ENCODE data around the gene KPNA6.
"Not testable (repeated sequence)": the region's sequence is repeated elsewhere in the genome, so short reads cannot be mapped to it uniquely, and the experiment has no call there.

The KPNA6 gene

DNA sequence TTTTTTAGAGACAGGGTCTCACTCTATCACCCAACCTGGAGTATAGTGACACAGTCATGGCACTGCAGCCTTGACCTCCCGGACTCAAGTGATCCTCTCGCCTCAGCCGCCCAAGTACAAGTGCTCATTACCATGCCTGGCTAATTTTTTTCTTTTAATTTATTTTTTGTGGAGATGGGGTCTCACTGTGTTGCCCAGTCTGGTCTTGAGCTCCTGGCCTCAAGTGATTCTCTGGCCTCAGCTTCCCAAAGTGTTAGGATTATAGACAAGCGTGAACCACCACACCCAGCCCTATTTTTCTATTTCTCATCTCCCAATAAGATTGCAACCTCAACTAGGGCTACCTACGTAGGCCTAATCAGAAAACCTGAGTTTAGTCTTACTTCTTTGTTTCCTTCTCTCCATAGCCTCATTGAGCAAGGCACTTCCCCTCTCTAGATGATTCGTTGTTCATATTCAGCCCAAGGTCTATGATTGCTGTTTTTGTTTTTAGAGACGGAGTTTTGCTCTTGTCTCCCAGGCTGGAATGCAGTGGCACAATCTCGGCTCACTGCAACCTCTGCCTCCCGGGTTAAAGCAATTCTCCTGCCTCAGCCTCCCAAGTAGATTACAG lies 1.1 kb upstream of the KPNA6 start:
- H3K4me1 ChIP-seq (ENCODE audit: control insufficient read depth, insufficient read depth, low read length) = peaks cover 3% of the 10 kb centered on the region
- H3K4me3 ChIP-seq (ENCODE audit: low read length) = no peak overlapping the region
- H3K27me3 ChIP-seq (ENCODE audit: control insufficient read depth, insufficient read depth, low read length) = no peaks in the 10 kb centered on the region
- no peak overlapping the region for H3K9ac ChIP-seq (ENCODE audit: low read length)
- H3K27ac ChIP-seq (ENCODE audit: low read depth, low read length) = no peak overlapping the region
- no peaks in the 10 kb centered on the region for H3K36me3 ChIP-seq (ENCODE audit: control insufficient read depth, insufficient read depth, low read length)

DNA sequence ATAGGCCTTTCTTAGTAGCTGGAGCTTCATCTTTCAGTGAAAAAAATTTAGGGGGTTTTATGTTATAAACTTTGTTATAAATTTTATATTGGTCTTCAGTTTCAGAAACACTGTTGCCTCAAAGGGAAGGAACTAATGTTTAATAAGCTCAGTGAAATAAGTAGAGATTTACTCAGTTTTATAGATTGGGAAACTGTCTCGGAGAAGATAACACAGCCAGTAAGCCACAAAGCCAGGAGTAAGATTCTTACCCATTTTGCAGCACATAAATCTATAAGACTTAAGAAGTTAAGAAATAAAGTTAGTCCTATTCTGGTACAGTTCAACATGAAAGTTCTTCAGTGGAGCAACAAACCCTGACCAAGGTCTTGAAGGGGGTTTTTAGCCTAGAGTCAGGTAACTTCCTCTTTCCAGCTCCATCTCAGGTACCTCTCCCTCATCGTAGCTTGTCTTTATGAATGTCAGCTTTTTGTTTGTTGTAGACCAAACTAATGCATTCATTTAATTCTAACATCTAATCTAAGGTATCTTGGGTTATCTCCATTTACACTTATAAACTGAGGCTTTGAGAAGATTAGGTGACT lies 3.3 kb downstream of the KPNA6 start:
- H3K9ac ChIP-seq (ENCODE audit: low read length) = no peak overlapping the region
- H3K27me3 ChIP-seq (ENCODE audit: control insufficient read depth, insufficient read depth, low read length) = no peaks in the 10 kb centered on the region
- H3K4me1 ChIP-seq (ENCODE audit: control insufficient read depth, insufficient read depth, low read length) = peaks cover 5% of the 10 kb centered on the region
- H3K36me3 ChIP-seq (ENCODE audit: control insufficient read depth, insufficient read depth, low read length) = no peaks in the 10 kb centered on the region
- no peak overlapping the region for H3K4me3 ChIP-seq (ENCODE audit: low read length)
- H3K27ac ChIP-seq (ENCODE audit: low read depth, low read length) = no peak overlapping the region

DNA sequence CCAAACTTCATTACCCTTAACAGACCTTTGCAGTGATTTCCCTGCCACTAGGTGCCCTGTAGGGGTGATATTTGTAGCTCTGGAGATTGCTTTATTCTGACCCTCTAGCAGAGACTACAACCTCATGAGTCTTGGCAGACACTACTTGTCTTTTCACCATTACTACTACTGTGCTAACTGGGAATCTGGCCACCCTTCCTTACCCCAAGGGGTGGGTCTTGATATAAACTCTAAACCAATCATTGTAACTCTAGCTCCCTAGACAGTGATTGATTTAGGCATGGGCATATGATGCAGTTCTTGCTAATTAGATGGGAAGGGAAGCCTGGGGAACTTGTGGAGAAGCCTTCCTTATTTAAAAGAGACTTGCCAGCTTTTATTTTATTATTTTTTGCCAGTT lies 3.9 kb downstream of the KPNA6 start:
- Histone ChIP-seq H3K9ac (ENCODE audit: low read length) (no peak overlapping the region), H3K4me3 (ENCODE audit: low read length) (no peak overlapping the region), H3K27me3 (ENCODE audit: control insufficient read depth, insufficient read depth, low read length) (no peaks in the 10 kb centered on the region), H3K4me1 (ENCODE audit: control insufficient read depth, insufficient read depth, low read length) (peaks cover 5% of the 10 kb centered on the region), H3K27ac (ENCODE audit: low read depth, low read length) (no peak overlapping the region), H3K36me3 (ENCODE audit: control insufficient read depth, insufficient read depth, low read length) (no peaks in the 10 kb centered on the region)

GRCh38 chr1:32112806-32113375 lies 5.0 kb downstream of the KPNA6 start:
- Histone ChIP-seq H3K4me3 (ENCODE audit: low read length) (no peak overlapping the region), H3K27ac (ENCODE audit: low read depth, low read length) (no peak overlapping the region), H3K36me3 (ENCODE audit: control insufficient read depth, insufficient read depth, low read length) (no peaks in the 10 kb centered on the region), H3K4me1 (ENCODE audit: control insufficient read depth, insufficient read depth, low read length) (peaks cover 5% of the 10 kb centered on the region), H3K27me3 (ENCODE audit: control insufficient read depth, insufficient read depth, low read length) (no peaks in the 10 kb centered on the region), H3K9ac (ENCODE audit: low read length) (no peak overlapping the region)

- not testable (repeated sequence) for H3K4me3 ChIP-seq (ENCODE audit: low read length); H3K9ac ChIP-seq (ENCODE audit: low read length); H3K36me3 ChIP-seq (ENCODE audit: control insufficient read depth, insufficient read depth, low read length); H3K4me1 ChIP-seq (ENCODE audit: control insufficient read depth, insufficient read depth, low read length); H3K27me3 ChIP-seq (ENCODE audit: control insufficient read depth, insufficient read depth, low read length); H3K27ac ChIP-seq (ENCODE audit: low read depth, low read length)
Observed at GRCh38 chr1:32113436-32113835, 5.6 kb downstream of the KPNA6 start.

DNA sequence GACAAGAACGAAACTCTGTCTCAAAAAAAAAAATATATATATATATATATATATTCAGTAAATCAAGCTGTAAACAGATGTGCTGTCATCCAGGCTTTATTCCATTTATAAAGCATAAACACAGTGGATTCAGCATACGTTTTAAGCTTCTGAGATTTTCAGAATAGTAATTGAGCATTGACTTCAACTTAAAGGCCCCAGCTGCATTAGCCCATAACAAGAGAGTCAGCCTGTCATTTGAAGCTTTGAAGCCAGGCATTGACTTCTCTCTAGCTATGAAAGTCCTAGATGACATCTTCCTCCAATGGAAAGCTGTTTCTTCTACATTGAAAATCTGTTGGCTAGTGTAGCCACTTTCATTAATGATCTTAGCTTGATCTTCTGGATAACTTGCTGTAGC lies 6.6 kb downstream of the KPNA6 start:
- H3K4me3 ChIP-seq (ENCODE audit: low read length) = no peak overlapping the region
- no peak overlapping the region for H3K9ac ChIP-seq (ENCODE audit: low read length)
- peaks cover 5% of the 10 kb centered on the region for H3K4me1 ChIP-seq (ENCODE audit: control insufficient read depth, insufficient read depth, low read length)
- no peak overlapping the region for H3K27ac ChIP-seq (ENCODE audit: low read depth, low read length)
- no peaks in the 10 kb centered on the region for H3K27me3 ChIP-seq (ENCODE audit: control insufficient read depth, insufficient read depth, low read length)
- H3K36me3 ChIP-seq (ENCODE audit: control insufficient read depth, insufficient read depth, low read length) = no peaks in the 10 kb centered on the region

- Histone ChIP-seq H3K4me1 (ENCODE audit: control insufficient read depth, insufficient read depth, low read length) (peaks cover 5% of the 10 kb centered on the region), H3K9ac (ENCODE audit: low read length) (no peak overlapping the region), H3K36me3 (ENCODE audit: control insufficient read depth, insufficient read depth, low read length) (no peaks in the 10 kb centered on the region), H3K4me3 (ENCODE audit: low read length) (no peak overlapping the region), H3K27ac (ENCODE audit: low read depth, low read length) (no peak overlapping the region), H3K27me3 (ENCODE audit: control insufficient read depth, insufficient read depth, low read length) (no peaks in the 10 kb centered on the region)
Observed at GRCh38 chr1:32115496-32115895, 7.6 kb downstream of the KPNA6 start.

- no peak overlapping the region for H3K4me3 ChIP-seq (ENCODE audit: low read length)
- no peak overlapping the region for H3K9ac ChIP-seq (ENCODE audit: low read length)
- no peaks in the 10 kb centered on the region for H3K36me3 ChIP-seq (ENCODE audit: control insufficient read depth, insufficient read depth, low read length)
- no peak overlapping the region for H3K27ac ChIP-seq (ENCODE audit: low read depth, low read length)
- H3K27me3 ChIP-seq (ENCODE audit: control insufficient read depth, insufficient read depth, low read length) = no peaks in the 10 kb centered on the region
- peaks cover 9% of the 10 kb centered on the region for H3K4me1 ChIP-seq (ENCODE audit: control insufficient read depth, insufficient read depth, low read length)
Observed at GRCh38 chr1:32116531-32116930, 8.7 kb downstream of the KPNA6 start.

DNA sequence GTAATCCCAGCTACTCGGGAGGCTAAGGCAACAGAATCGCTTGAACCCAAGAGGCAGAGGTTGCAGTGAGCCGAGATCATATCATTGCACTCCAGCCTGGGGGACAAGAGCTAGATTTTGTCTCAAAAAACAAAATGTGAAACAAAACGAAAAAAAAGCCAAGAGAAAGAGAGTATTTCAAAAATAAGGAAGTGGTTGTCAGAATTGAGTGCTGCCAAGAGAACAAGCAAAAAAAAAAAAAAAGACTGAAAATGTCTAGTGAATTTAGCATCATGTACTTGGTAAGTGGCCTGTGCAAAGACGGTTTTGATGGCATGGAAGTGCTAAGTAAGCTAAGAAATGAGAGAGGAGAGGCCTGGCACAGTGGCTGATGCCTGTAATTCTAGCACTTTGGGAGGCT lies 14.3 kb downstream of the KPNA6 start:
- Histone ChIP-seq H3K36me3 (ENCODE audit: control insufficient read depth, insufficient read depth, low read length) (no peaks in the 10 kb centered on the region), H3K4me3 (ENCODE audit: low read length) (no peak overlapping the region), H3K27ac (ENCODE audit: low read depth, low read length) (no peak overlapping the region), H3K9ac (ENCODE audit: low read length) (no peak overlapping the region), H3K4me1 (ENCODE audit: control insufficient read depth, insufficient read depth, low read length) (peaks cover 4% of the 10 kb centered on the region), H3K27me3 (ENCODE audit: control insufficient read depth, insufficient read depth, low read length) (no peaks in the 10 kb centered on the region)

DNA sequence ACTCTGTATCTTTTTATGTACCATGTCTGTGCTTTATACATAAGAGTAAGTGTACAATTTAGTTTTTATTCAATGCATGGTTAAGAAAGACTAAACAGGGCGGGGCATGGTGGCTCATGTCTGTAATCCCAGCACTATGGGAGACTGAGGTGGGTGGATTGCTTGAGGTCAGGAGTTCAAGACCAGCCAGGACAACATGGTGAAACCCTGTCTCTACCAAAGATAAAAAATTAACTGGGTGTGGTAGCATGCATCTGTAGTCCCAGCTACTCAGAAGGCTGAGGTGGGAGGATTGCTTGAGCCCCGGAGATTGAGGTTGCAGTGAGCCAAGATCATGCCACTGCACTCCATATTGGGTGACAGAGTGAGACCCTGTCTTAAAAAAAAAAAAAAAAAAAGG lies 15.5 kb downstream of the KPNA6 start:
- H3K27me3 ChIP-seq (ENCODE audit: control insufficient read depth, insufficient read depth, low read length); H3K9ac ChIP-seq (ENCODE audit: low read length); H3K4me3 ChIP-seq (ENCODE audit: low read length); H3K4me1 ChIP-seq (ENCODE audit: control insufficient read depth, insufficient read depth, low read length); H3K36me3 ChIP-seq (ENCODE audit: control insufficient read depth, insufficient read depth, low read length); H3K27ac ChIP-seq (ENCODE audit: low read depth, low read length): not testable (repeated sequence)

- Histone ChIP-seq H3K27ac (ENCODE audit: low read depth, low read length) (no peak overlapping the region), H3K27me3 (ENCODE audit: control insufficient read depth, insufficient read depth, low read length) (no peaks in the 10 kb centered on the region), H3K9ac (ENCODE audit: low read length) (no peak overlapping the region), H3K4me3 (ENCODE audit: low read length) (no peak overlapping the region), H3K4me1 (ENCODE audit: control insufficient read depth, insufficient read depth, low read length) (peaks cover 4% of the 10 kb centered on the region), H3K36me3 (ENCODE audit: control insufficient read depth, insufficient read depth, low read length) (no peaks in the 10 kb centered on the region)
Observed at GRCh38 chr1:32125313-32125712, 17.5 kb downstream of the KPNA6 start.

DNA sequence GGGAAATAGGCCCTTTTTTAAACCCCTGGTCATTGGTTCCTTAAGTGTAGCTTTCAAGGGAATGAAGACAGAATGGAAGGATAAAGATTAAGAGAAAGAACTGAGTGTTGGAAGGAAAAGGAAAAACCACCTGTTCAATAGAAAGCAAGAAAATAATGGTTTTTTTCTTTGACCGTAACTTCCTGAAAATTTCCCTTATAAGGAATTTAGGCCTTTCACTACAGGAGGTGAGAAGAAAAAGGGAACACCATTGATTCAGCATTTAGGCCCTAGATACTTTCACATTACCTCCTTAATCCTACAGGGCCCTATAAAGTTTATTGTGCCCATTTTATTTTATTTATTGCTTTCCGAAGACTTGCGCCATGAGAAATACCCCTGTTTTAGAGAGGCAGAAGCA lies 18.9 kb downstream of the KPNA6 start:
- no peak overlapping the region for H3K4me3 ChIP-seq (ENCODE audit: low read length)
- H3K27ac ChIP-seq (ENCODE audit: low read depth, low read length) = no peak overlapping the region
- no peak overlapping the region for H3K9ac ChIP-seq (ENCODE audit: low read length)
- no peaks in the 10 kb centered on the region for H3K36me3 ChIP-seq (ENCODE audit: control insufficient read depth, insufficient read depth, low read length)
- H3K4me1 ChIP-seq (ENCODE audit: control insufficient read depth, insufficient read depth, low read length) = no peaks in the 10 kb centered on the region
- no peaks in the 10 kb centered on the region for H3K27me3 ChIP-seq (ENCODE audit: control insufficient read depth, insufficient read depth, low read length)
